Sigmoid colon (tissue), 7 donors: ENCODE results near the gene MRPL54. TPM values are rescaled to one million over a fixed set of nuclear protein-coding genes. Genes with fewer than 3 reads are reported as not detected.
"Not testable (repeated sequence)": the region's sequence is repeated elsewhere in the genome, so short reads cannot be mapped to it uniquely, and the experiment has no call there.

Source experiments
- DNase-seq: peaks from one replicate; pipeline ENCODE4 v3.0.0-alpha.2; 2019
- H3K27ac ChIP-seq, 4 donors: fragments of 200-600 bp; sonication (generic); one replicate each; pipeline ENCODE4 v1.5.1; 2016 to 2019; ENCODE audit warnings: mild to moderate bottlenecking in 1 of 4
- H3K27me3 ChIP-seq, 3 donors: fragments of 200-600 bp; sonication (generic); one replicate each; pipeline ENCODE4 v1.5.1; 2019; ENCODE audit warnings: mild to moderate bottlenecking in 1 of 3
- H3K36me3 ChIP-seq, 4 donors: fragments of 200-600 bp; sonication (generic); one replicate each; pipeline ENCODE4 v1.5.1; 2016 to 2019
- H3K4me1 ChIP-seq, 4 donors: fragments of 200-600 bp; sonication (generic); one replicate each; pipeline ENCODE4 v1.5.1; 2017 to 2019
- H3K4me3 ChIP-seq, 4 donors: fragments of 200-600 bp; sonication (generic); one replicate each; pipeline ENCODE4 v1.5.1; 2017 to 2019; ENCODE audit warnings: mild to moderate bottlenecking in 2 of 4, moderate library complexity in 1 of 4
- H3K9me3 ChIP-seq, 4 donors: fragments of 200-600 bp in 3 of 4; sonication (generic) in 3 of 4; one replicate each; pipeline versions ENCODE4 v1.5.1 to v1.6.1; 2013 to 2019
- EP300 ChIP-seq, 4 donors: sonication (generic); formaldehyde crosslinking; IDR thresholded peaks; one replicate each; pipeline ENCODE4 v1.6.1; 2017; ENCODE audit warnings: antibody characterized with exemption in 4 of 4
- POLR2A ChIP-seq, 2 donors: fragments of 450-650 bp; IDR thresholded peaks; one replicate each; pipeline ENCODE4 v1.6.1; 2016; ENCODE audit warnings: antibody characterized with exemption in 2 of 2, mild to moderate bottlenecking in 2 of 2, moderate library complexity in 2 of 2
- POLR2AphosphoS5 ChIP-seq, 4 donors: sonication (generic); formaldehyde crosslinking; IDR thresholded peaks; one replicate each; pipeline ENCODE4 v1.6.1; 2017; ENCODE audit warnings: antibody characterized with exemption in 4 of 4
- WGBS, 2 donors: extraction: QIAGEN DNeasy Blood & Tissue Kit; methylation state at CpG; one replicate each; pipeline ENCODE4 v1.1.7; 2013; 5-methylcytosine and 5-hydroxymethylcytosine counted together
- intact Hi-C: fragments of 100-400 bp; cut with DNase I; formaldehyde crosslinking; loops from one replicate; pipeline ENCODE4 v1.15.1; 2023
- polyA plus RNA-seq, 3 donors: library from polyadenylated mRNA; stranded (reverse); fragments of 200-250 nt; gene quantifications; one replicate each; pipeline ENCODE4 v1.2.3, GENCODE V29; 2013
- total RNA-seq, 4 donors: library from RNA; depleted of rRNA; stranded (reverse); fragments of >200 nt; gene quantifications; one replicate each; pipeline ENCODE4 v1.1.0, GENCODE V29; 2016
- TF ChIP-seq, protein P1 (sequence below), 4 experiments: fragments of 450-650 bp in 3 of 4; fragments of 200-600 bp in 1 of 4; IDR thresholded peaks; one replicate each; pipeline ENCODE4 v1.5.1; 2016 to 2019; ENCODE audit warnings: antibody characterized with exemption in 4 of 4, mild to moderate bottlenecking in 3 of 4, moderate library complexity in 2 of 4
- donor health status: healthy with polysubstance abuse.
- donor health status: Bipolar disorder and iron deficiency.
- donor health status: healthy.

Gene MRPL54
- total and polyA plus RNA-seq, 7 donors, result 80.6 to 185 (median 105) TPM

DNA sequence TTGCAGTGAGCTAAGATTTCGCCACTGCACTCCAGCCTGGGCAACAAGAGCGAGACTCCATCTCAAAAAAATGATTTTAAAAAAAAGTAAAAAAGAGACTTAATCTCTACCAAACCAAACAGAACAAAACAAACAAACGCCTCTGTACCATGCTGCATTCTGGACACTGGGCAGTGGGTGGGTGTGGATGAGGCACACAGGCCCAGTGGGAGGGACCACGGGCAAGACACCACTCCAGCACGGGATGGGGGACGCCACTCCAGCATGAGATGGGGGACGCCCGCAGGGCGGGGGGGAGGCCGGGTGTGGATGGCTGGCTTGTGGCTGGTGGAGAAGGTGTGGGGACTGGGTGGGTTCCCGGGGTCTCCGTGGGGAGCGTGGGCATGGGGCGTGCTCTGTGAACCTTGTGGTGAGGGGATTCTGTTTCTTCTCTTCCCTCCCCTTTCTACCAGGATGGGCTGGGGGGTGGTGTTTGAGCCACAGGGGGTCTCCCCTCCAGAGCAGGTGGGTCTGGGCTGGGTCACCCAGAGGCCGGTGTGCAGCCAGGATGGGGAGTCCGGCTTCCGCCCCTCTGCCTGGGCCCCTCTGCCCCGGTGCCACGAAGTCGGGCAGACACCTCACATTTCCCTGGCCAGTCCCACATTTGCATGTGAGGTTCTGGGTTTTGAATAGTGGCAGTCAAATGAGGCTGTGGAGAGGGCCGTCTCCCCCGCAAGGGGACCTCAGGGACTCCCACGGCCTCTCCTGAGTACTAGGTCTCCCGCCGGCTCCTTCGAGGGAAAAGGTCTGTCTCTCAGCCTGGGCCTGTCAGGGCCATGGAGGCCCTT lies 47.6 kb downstream of the MRPL54 start:
- DNase-seq, result no peak
- 69 to 78% methylated on average over 26 of the region's 26 CpGs for WGBS, 2 donors
- Histone ChIP-seq H3K27ac (no peak overlapping the region), H3K27me3 (peaks cover 0 to 11% (median 0%) of the 10 kb centered on the region in 3 donors), H3K4me1 (no peaks in the 10 kb centered on the region), H3K4me3 (no peak overlapping the region), H3K9me3 (no peaks in the 10 kb centered on the region), H3K36me3 (no peaks in the 10 kb centered on the region)
- intact Hi-C loops, result no loop called here
- TF ChIP-seq POLR2A (IDR thresholded peaks at IDR 0.05) (no peak), POLR2AphosphoS5 (IDR thresholded peaks at IDR 0.05) (no peak), EP300 (IDR thresholded peaks at IDR 0.05) (no peak)
- TF ChIP-seq, protein P1, sequence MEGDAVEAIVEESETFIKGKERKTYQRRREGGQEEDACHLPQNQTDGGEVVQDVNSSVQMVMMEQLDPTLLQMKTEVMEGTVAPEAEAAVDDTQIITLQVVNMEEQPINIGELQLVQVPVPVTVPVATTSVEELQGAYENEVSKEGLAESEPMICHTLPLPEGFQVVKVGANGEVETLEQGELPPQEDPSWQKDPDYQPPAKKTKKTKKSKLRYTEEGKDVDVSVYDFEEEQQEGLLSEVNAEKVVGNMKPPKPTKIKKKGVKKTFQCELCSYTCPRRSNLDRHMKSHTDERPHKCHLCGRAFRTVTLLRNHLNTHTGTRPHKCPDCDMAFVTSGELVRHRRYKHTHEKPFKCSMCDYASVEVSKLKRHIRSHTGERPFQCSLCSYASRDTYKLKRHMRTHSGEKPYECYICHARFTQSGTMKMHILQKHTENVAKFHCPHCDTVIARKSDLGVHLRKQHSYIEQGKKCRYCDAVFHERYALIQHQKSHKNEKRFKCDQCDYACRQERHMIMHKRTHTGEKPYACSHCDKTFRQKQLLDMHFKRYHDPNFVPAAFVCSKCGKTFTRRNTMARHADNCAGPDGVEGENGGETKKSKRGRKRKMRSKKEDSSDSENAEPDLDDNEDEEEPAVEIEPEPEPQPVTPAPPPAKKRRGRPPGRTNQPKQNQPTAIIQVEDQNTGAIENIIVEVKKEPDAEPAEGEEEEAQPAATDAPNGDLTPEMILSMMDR (IDR thresholded peaks at IDR 0.05), result no peak

DNA sequence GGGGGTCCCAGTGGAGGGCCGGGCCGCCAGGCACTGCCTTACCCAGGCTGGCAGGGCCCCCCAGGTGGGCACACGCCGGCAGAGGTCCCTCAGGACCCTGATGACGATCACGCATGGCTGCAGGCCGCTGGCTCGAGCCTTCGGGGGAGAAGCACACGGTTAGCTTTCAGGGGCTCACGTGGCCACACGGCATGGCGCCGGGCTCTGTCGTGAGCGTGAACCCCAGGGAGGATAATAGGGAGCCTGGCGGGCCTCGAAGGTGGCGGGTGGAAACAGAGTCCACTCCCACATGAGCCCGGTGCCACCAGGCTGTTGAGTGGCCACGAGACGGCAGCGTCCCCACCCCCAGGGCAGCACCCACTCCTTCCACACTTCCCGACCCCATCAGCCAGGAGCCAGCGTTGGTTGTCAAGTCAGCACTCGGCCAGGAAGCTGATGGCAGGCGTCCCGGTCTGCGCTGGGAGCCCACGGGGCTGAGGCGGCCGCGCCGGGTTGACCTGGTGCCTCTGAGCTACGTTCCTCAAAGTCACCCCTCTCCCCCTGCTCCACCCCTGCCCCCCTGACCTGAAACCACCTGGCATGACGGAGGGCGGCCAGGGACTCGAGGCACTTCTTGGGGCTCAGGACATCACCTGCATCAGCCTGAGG lies 48.4 kb downstream of the MRPL54 start:
- Histone ChIP-seq H3K9me3 (no peaks in the 10 kb centered on the region), H3K27ac (no peak overlapping the region), H3K4me1 (no peaks in the 10 kb centered on the region), H3K4me3 (no peak overlapping the region), H3K36me3 (no peaks in the 10 kb centered on the region), H3K27me3 (peaks cover 0 to 11% (median 0%) of the 10 kb centered on the region in 3 donors)
- TF ChIP-seq EP300 (IDR thresholded peaks at IDR 0.05), result no peak
- TF ChIP-seq, protein P1 (IDR thresholded peaks at IDR 0.05), result no peak
- no peak for TF ChIP-seq POLR2AphosphoS5 (IDR thresholded peaks at IDR 0.05)
- no peak for TF ChIP-seq POLR2A (IDR thresholded peaks at IDR 0.05)
- no peak for DNase-seq
- 78 to 81% methylated on average over 38 of the region's 38 CpGs for WGBS, 2 donors
- intact Hi-C loops, result no loop called here

DNA sequence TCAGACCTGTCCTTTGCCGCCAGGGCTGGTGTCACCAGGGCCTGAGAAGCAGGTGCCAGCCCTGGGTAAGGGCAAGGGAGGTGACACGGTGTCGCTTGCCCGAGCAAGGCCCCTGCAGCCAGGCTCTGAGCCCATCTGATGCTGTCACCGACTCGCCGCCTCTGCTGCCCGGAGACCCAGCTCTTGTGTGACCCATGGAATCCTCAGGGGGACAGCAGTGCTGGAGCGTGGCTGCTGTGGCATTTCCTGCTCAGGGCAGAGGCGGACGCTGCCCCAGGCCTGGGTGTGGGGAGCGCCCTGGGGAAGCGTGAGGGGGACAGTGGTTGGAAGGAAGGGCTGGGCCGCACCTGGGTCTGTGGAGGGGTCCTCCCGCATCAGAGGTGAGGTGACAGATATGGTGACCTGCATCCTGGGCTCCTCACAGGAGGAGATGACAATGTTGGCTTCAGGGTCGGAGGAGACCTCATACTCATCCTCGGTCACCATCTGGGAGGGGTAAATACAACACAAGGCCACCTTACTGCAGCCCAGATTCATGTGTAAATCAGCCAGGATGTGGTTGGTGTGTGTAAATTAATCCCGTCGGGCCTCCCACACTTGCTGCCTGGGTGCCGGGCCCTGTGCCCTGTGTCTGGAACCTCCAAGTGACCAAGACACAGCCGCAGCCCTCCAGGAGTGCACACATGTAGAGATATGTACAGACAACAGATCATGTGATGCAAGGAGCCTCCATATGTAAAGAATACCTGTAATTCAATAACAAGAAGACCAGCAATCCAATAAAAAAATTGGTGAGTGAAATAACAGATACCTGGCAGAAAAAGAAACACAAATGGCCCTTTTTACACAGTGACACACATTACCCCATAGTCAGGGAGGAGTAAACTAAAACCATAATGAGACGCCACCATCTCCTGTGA lies 51.3 kb downstream of the MRPL54 start:
- peaks cover 0 to 14% (median 0%) of the 10 kb centered on the region in 3 donors for H3K27me3 ChIP-seq
- no peak for DNase-seq
- H3K4me1 ChIP-seq, result no peaks in the 10 kb centered on the region
- no peaks in the 10 kb centered on the region for H3K36me3 ChIP-seq
- H3K4me3 ChIP-seq, result no peak overlapping the region
- TF ChIP-seq POLR2A (IDR thresholded peaks at IDR 0.05), result no peak
- TF ChIP-seq EP300 (IDR thresholded peaks at IDR 0.05), result no peak
- no peak for TF ChIP-seq POLR2AphosphoS5 (IDR thresholded peaks at IDR 0.05)
- TF ChIP-seq, protein P1 (IDR thresholded peaks at IDR 0.05), result no peak
- WGBS, 2 donors, result 77 to 87% methylated on average over 22 of the region's 22 CpGs
- no peaks in the 10 kb centered on the region for H3K9me3 ChIP-seq
- H3K27ac ChIP-seq, result no peak overlapping the region
- intact Hi-C loops, result no loop called here

- no peaks in the 10 kb centered on the region for H3K4me1 ChIP-seq
- no peak for DNase-seq
- intact Hi-C loops, result no loop called here
- H3K9me3 ChIP-seq, result no peaks in the 10 kb centered on the region
- H3K4me3 ChIP-seq, result no peak overlapping the region
- 89 to 92% methylated on average over 4 of the region's 4 CpGs for WGBS, 2 donors
- no peak overlapping the region for H3K27ac ChIP-seq
- TF ChIP-seq POLR2AphosphoS5 (IDR thresholded peaks at IDR 0.05) (no peak), EP300 (IDR thresholded peaks at IDR 0.05) (no peak), POLR2A (IDR thresholded peaks at IDR 0.05) (no peak)
- TF ChIP-seq, protein P1 (IDR thresholded peaks at IDR 0.05), result no peak
- no peaks in the 10 kb centered on the region for H3K36me3 ChIP-seq
- peaks cover 0 to 14% (median 0%) of the 10 kb centered on the region in 3 donors for H3K27me3 ChIP-seq
Measured at GRCh38 chr19:3814648-3815047, 52.2 kb downstream of the MRPL54 start.

DNA sequence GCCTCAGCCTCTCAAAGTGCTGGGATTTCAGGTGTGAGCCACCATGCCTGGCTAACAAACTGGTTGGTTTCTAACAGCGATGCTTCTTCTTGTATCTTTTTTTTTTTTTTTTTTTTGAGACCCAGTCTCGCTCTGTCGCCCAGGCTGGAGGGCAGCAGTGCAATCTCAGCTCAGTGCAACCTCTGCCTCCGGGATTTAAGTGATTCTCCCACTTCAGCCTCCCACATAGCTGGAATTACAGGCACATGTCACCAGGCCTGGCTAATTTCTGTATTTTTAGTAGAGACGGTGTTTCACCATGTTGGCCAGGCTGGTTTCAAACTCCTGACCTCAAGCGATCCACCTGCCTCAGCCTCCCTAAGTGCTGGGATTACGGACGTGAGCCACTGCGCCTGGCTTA lies 53.7 kb downstream of the MRPL54 start:
- H3K27ac ChIP-seq, H3K36me3 ChIP-seq, H3K27me3 ChIP-seq, DNase-seq, H3K9me3 ChIP-seq, intact Hi-C loops, H3K4me3 ChIP-seq, H3K4me1 ChIP-seq: not testable (repeated sequence)
- 92 to 95% methylated on average over 9 of the region's 9 CpGs for WGBS, 2 donors
